HepG2 (cell line): Measurements from ENCODE around the gene VWA2.

ENCODE experiments used
- ESRRA ChIP-seq: sonication (generic); formaldehyde crosslinking; IDR thresholded peaks from 2 replicates; pipeline ENCODE4 v1.5.1; 2020; ENCODE audit warnings: mild to moderate bottlenecking, low read depth, missing genetic modification reagents
- HNRNPLL ChIP-seq: fragments of 200-400 bp; formaldehyde crosslinking; IDR thresholded peaks from 2 replicates; pipeline ENCODE4 v1.6.1; 2017; ENCODE audit warnings: mild to moderate bottlenecking, low read depth, low read length; ENCODE audit not compliant: poor library complexity, severe bottlenecking
- JUN ChIP-seq: sonication (generic); formaldehyde crosslinking; IDR thresholded peaks from 2 replicates; pipeline ENCODE4 v1.4.0; 2020; ENCODE audit warnings: mild to moderate bottlenecking, missing genetic modification reagents
- JUNB ChIP-seq: sonication (generic); formaldehyde crosslinking; IDR thresholded peaks from 2 replicates; pipeline ENCODE4 v1.8.0; 2022; ENCODE audit warnings: missing genetic modification reagents, mild to moderate bottlenecking, borderline replicate concordance
- MNT ChIP-seq: fragments of 450-650 bp; IDR thresholded peaks from 2 replicates; pipeline ENCODE4 v1.6.1; 2016
- NR2F6 ChIP-seq, 2 experiments: IDR thresholded peaks; 2 replicates each; pipeline ENCODE4 v1.6.1; 2016; ENCODE audit warnings: antibody characterized with exemption in 1 of 2, mild to moderate bottlenecking in 1 of 2
- RAD21 ChIP-seq: fragments of 450-650 bp; formaldehyde crosslinking; IDR thresholded peaks from 2 replicates; pipeline ENCODE4 v1.5.0; 2020; ENCODE audit warnings: mild to moderate bottlenecking
- TAF1 ChIP-seq: sonication (generic); formaldehyde crosslinking; IDR thresholded peaks from 2 replicates; pipeline ENCODE4 v1.4.0; 2020; ENCODE audit warnings: missing genetic modification reagents
- TCF7 ChIP-seq: sonication (generic); IDR thresholded peaks from 2 replicates; pipeline ENCODE4 v1.6.1; 2016; ENCODE audit warnings: antibody characterized with exemption, low read depth
- YY1 ChIP-seq: IDR thresholded peaks from 2 replicates; pipeline ENCODE4 v1.6.1; 2011; ENCODE audit warnings: low read length, low read depth, moderate library complexity, mild to moderate bottlenecking; ENCODE audit not compliant: insufficient read depth, insufficient replicate concordance
- ZBTB34 ChIP-seq: sonication (generic); formaldehyde crosslinking; IDR thresholded peaks from 2 replicates; pipeline ENCODE4 v1.8.0; 2022; ENCODE audit warnings: mild to moderate bottlenecking, missing genetic modification reagents
- ZFX ChIP-seq: sonication (generic); formaldehyde crosslinking; IDR thresholded peaks from 2 replicates; pipeline ENCODE4 v1.4.0; 2020; ENCODE audit warnings: mild to moderate bottlenecking, low read depth, missing genetic modification reagents, moderate library complexity
- ZNF24 ChIP-seq: fragments of 450-650 bp; IDR thresholded peaks from 2 replicates; pipeline ENCODE4 v1.6.1; 2017; ENCODE audit warnings: antibody characterized with exemption, mild to moderate bottlenecking
- ZNF382 ChIP-seq: sonication (generic); formaldehyde crosslinking; IDR thresholded peaks from 2 replicates; pipeline ENCODE4 v1.5.0; 2020; ENCODE audit warnings: missing genetic modification reagents, mild to moderate bottlenecking, borderline replicate concordance

GRCh38 chr10:114301951-114302710, 63.1 kb downstream of the VWA2 start:
- no peak for TF ChIP-seq JUN
- no peak for TF ChIP-seq ZBTB34 (CRISPR knock-in tag)
- TF ChIP-seq TAF1 (CRISPR knock-in tag): no peak
- TF ChIP-seq ZNF24: no peak
- TF ChIP-seq ZNF382 (CRISPR knock-in tag): no peak
- TF ChIP-seq ZFX (CRISPR knock-in tag): no peak
- TF ChIP-seq HNRNPLL: no peak
- no peak for TF ChIP-seq RAD21
- TF ChIP-seq ESRRA (CRISPR knock-in tag): no peak
- TF ChIP-seq YY1: no peak
- TF ChIP-seq JUNB (CRISPR knock-in tag): no peak
- TF ChIP-seq NR2F6 (IDR thresholded peaks at IDR 0.05): no peak
- TF ChIP-seq NR2F6 (CRISPR knock-in tag; IDR thresholded peaks at IDR 0.05): no peak
- no peak for TF ChIP-seq MNT
- no peak for TF ChIP-seq TCF7
